Measurements from ENCODE around the gene ARHGEF17.

Gene ARHGEF17

DNA sequence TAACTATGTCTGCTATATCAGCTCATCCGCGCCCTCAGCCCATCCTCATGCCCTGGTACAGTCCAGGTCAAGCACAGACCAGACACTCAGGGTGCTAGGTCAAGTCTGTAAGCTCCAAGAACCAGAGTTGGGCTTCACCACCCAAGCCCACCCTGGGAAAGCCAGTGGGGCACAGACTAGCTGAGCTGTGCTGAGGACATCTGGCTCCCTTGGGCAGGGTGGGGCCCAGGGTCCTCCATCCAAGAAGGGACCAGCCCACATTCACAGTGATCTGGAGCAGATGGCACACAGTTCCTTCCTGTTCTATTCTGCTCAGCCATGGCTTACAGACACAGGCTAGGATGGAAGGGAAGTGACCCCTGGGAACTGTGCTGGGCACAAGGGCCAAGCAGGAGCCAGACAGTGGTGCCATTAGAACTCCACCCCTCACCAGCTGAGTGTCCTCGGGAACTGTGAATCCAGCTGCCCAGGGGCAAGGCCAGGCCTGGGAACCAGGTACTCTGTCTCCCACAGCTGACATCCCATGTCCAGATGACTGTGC, 26.8 kb upstream of the ARHGEF17 start:
- Mint-ChIP-seq H3K36me3 (no peaks in the 10 kb centered on the region), H3K27ac (no peak overlapping the region), H3K4me3 (no peak overlapping the region), H3K4me1 (peaks cover 7% of the 10 kb centered on the region), H3K9me3 (no peaks in the 10 kb centered on the region), H3K27me3 (peaks cover 41% of the 10 kb centered on the region)
- CTCF ChIA-PET = interaction anchor here (1.1 kb wide), 1 partner anchor 13 kb away, joined by 3 read pairs; no protein-coding TSS in a partner anchor
- no peak for DNase-seq

GRCh38 chr11:73281796-73282660, 26.0 kb upstream of the ARHGEF17 start:
- Mint-ChIP-seq H3K4me1 (peaks cover 7% of the 10 kb centered on the region), H3K4me3 (no peak overlapping the region), H3K36me3 (no peaks in the 10 kb centered on the region), H3K27ac (no peak overlapping the region), H3K27me3 (peaks cover 46% of the 10 kb centered on the region), H3K9me3 (no peaks in the 10 kb centered on the region)
- DNase-seq = no peak
- CTCF ChIA-PET = interaction anchor here (1.1 kb wide), 1 partner anchor 13 kb away, joined by 3 read pairs; no protein-coding TSS in a partner anchor

DNA sequence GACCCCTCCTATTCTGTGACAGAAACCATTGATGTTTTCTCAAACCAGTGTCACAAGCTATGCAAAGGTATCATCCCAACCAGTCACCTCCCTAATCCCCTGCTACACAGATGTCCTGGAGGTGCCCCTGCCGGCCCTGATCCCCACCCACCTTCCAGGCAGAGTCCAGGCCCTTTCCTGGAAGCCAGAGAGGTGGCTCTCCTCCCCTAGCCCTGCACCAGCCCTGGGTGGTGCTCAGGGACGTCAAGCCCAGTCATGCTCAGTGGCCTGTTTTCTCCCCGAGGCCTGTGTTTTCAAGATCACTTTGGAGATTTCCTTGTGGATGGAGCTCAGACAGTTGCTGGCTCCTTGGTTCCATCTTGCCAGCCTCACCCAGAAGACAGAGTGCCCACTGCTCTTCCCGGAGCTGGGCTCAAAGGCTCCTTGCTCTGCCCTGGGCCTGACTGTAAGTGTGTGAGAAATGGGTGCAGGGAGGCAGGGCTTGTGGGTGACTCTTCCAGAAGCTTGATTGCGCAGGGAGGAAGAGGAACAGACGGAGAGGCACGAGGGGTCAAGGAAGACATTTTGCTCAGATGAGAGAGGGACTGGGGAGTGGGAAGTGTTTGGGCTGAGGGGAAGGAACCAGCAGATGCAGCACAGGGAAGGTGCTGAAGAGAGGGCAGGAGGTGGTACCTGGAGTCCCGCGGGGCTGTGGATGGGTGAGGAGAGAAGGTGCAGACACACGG, 24.6 kb upstream of the ARHGEF17 start:
- H3K36me3 Mint-ChIP-seq = no peaks in the 10 kb centered on the region
- peaks cover 14% of the 10 kb centered on the region for H3K4me1 Mint-ChIP-seq
- H3K27me3 Mint-ChIP-seq = peaks cover 51% of the 10 kb centered on the region
- CTCF ChIA-PET = no interaction called here
- no peak overlapping the region for H3K4me3 Mint-ChIP-seq
- no peaks in the 10 kb centered on the region for H3K9me3 Mint-ChIP-seq
- DNase-seq = no peak
- H3K27ac Mint-ChIP-seq = no peak overlapping the region

DNA sequence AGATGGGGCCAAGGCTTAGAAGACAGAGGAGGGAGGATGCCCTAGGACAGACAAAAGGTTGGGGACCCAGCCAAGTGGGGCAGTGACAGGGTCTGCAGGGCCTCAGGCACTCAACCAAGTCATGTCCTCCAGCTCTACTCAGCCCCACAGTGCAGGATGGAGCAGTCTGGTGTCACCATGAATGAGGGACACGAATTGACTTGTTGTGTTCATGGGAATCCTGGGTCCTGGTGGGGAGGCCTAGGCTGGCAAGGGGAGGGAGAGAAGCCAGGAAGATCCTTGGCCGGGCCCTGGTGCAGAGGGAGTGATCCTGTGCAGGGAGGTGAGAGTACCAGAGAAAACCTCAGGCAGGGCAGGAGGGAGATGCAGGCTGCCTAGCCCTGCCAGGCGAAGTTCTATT, 24.0 kb upstream of the ARHGEF17 start:
- CTCF ChIA-PET = interaction anchor here (0.8 kb wide), 1 partner anchor 52 kb away, joined by 3 read pairs; no protein-coding TSS in a partner anchor
- H3K4me1 Mint-ChIP-seq = peaks cover 19% of the 10 kb centered on the region
- H3K4me3 Mint-ChIP-seq = no peak overlapping the region

GRCh38 chr11:73285721-73286120, 22.4 kb upstream of the ARHGEF17 start:
- Mint-ChIP-seq H3K9me3 (no peaks in the 10 kb centered on the region), H3K4me3 (no peak overlapping the region), H3K27me3 (peaks cover 47% of the 10 kb centered on the region), H3K27ac (peak overlapping the region; percentile 40), H3K4me1 (peaks cover 20% of the 10 kb centered on the region), H3K36me3 (no peaks in the 10 kb centered on the region)
- DNase-seq = no peak
- CTCF ChIA-PET = interaction anchor here (0.6 to 1.6 kb wide), 3 partner anchors 9 to 178 kb away, joined by 3 to 5 read pairs (median 3); no protein-coding TSS in a partner anchor

More for the DNA sequence above, 24.0 kb upstream of the ARHGEF17 start:
- Mint-ChIP-seq H3K27me3 (peaks cover 51% of the 10 kb centered on the region), H3K27ac (no peak overlapping the region), H3K36me3 (no peaks in the 10 kb centered on the region), H3K9me3 (no peaks in the 10 kb centered on the region)
- no peak for DNase-seq

DNA sequence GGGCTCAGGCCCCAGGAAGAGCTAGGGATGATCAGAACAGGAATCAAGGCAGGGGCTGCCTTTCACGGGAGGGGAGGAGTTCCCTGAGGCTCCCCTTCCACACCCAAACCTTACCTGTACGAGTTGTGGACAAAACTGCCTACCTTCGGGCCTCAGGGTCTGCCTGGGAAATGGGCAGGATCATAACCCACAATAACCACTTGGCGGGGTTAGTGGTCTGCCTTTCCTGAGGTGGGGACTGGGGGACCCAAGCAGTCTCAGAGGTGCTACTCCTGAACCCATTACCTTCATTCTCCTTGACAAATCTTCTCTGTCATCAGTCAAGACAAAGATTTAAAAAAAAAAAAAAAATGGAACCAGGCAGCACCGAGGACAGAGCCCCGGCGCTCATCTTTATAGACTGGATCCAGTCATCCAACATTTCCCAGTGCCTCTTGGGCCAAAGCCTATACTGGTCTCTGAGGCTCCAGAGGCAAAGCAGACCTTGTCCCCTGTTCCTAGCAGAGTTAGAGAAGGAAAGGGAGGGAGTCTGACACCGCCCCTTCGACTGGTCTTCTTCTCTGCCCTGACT, 21.8 kb upstream of the ARHGEF17 start:
- peaks cover 47% of the 10 kb centered on the region for H3K27me3 Mint-ChIP-seq
- H3K9me3 Mint-ChIP-seq = no peaks in the 10 kb centered on the region
- no peak overlapping the region for H3K4me3 Mint-ChIP-seq
- H3K27ac Mint-ChIP-seq = peak overlapping the region; percentile 40
- CTCF ChIA-PET = interaction anchor here (1.0 to 5.5 kb wide), 4 partner anchors 9 to 101 kb away, joined by 3 to 62 read pairs (median 23); no protein-coding TSS in a partner anchor
- H3K36me3 Mint-ChIP-seq = no peaks in the 10 kb centered on the region
- DNase-seq = no peak
- H3K4me1 Mint-ChIP-seq = peaks cover 19% of the 10 kb centered on the region

- CTCF ChIA-PET = interaction anchor here (1.1 to 5.5 kb wide), 10 partner anchors 13 to 456 kb away, joined by 3 to 62 read pairs (median 5); no protein-coding TSS in a partner anchor
- H3K4me1 Mint-ChIP-seq = peaks cover 16% of the 10 kb centered on the region
- DNase-seq = no peak
- H3K36me3 Mint-ChIP-seq = no peaks in the 10 kb centered on the region
- no peaks in the 10 kb centered on the region for H3K9me3 Mint-ChIP-seq
- no peak overlapping the region for H3K27ac Mint-ChIP-seq
- no peak overlapping the region for H3K4me3 Mint-ChIP-seq
- H3K27me3 Mint-ChIP-seq = peaks cover 51% of the 10 kb centered on the region
These were observed 20.5 kb upstream of the ARHGEF17 start for GRCh38 chr11:73287400-73288101.

- peaks cover 16% of the 10 kb centered on the region for H3K4me1 Mint-ChIP-seq
These were observed 19.7 kb upstream of the ARHGEF17 start for GRCh38 chr11:73288192-73288872.

DNA sequence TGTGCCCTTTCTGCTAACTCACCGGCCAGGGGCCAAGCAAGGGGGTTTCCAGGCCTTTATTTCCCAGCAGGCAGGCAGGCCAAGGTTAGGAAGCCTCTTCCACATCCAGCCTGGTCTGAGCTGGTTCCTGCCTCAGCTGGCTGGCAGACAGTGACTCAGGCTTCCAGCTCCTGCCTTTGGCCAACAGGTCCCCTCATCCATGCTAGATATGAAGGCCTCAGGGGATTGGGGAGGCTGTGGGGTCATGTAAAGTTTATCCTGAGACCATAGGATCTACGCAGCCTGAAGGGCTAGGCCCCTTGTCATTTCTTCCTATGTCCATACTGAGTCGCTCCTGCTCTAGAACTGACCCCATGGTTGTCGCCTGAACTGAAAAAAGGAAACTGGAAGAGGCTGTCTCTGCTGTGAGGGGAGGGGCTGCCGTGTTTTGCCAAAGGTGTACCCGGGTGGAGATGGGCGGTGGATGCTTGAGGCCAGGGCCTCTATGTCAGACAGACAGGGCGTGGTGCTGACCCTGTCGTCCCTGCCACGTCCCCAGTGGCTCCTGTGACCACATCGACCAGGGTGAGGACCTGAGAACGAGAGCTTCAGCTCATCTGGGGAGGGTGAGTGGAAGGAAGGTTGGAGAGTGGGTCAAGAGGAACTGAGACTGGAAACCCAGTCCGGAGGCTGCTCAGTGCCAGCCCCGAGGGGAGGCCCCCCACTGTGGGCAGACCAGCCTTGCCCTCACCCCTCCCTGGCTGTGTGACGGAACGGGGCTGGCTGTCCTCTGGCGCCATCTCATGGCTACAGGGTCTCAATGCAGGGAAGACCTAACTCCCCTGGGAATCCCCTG, 19.0 kb upstream of the ARHGEF17 start:
- peak; percentile 66 for DNase-seq
- peaks cover 56% of the 10 kb centered on the region for H3K27me3 Mint-ChIP-seq
- CTCF ChIA-PET = interaction anchor here (0.7 to 5.5 kb wide), 25 partner anchors 9 to 457 kb away, joined by 3 to 62 read pairs (median 4); no protein-coding TSS in a partner anchor
- H3K27ac Mint-ChIP-seq = no peak overlapping the region
- peaks cover 16% of the 10 kb centered on the region for H3K4me1 Mint-ChIP-seq
- no peak overlapping the region for H3K4me3 Mint-ChIP-seq
- no peaks in the 10 kb centered on the region for H3K36me3 Mint-ChIP-seq
- no peaks in the 10 kb centered on the region for H3K9me3 Mint-ChIP-seq

More at GRCh38 chr11:73288192-73288872, 19.7 kb upstream of the ARHGEF17 start:
- peaks cover 56% of the 10 kb centered on the region for H3K27me3 Mint-ChIP-seq
- no peak overlapping the region for H3K4me3 Mint-ChIP-seq
- CTCF ChIA-PET = interaction anchor here (0.9 to 5.5 kb wide), 16 partner anchors 8 to 457 kb away, joined by 3 to 62 read pairs (median 5); no protein-coding TSS in a partner anchor
- no peak for DNase-seq
- no peak overlapping the region for H3K27ac Mint-ChIP-seq
- H3K36me3 Mint-ChIP-seq = no peaks in the 10 kb centered on the region
- H3K9me3 Mint-ChIP-seq = no peaks in the 10 kb centered on the region

GRCh38 chr11:73290536-73290935, 17.5 kb upstream of the ARHGEF17 start:
- no peak for DNase-seq
- CTCF ChIA-PET = interaction anchor here (0.6 to 5.5 kb wide), 13 partner anchors 10 to 114 kb away, joined by 3 to 62 read pairs (median 4); no protein-coding TSS in a partner anchor
- Mint-ChIP-seq H3K9me3 (no peaks in the 10 kb centered on the region), H3K36me3 (no peaks in the 10 kb centered on the region), H3K27ac (no peak overlapping the region), H3K4me3 (no peak overlapping the region), H3K4me1 (peaks cover 16% of the 10 kb centered on the region), H3K27me3 (peaks cover 62% of the 10 kb centered on the region)

DNA sequence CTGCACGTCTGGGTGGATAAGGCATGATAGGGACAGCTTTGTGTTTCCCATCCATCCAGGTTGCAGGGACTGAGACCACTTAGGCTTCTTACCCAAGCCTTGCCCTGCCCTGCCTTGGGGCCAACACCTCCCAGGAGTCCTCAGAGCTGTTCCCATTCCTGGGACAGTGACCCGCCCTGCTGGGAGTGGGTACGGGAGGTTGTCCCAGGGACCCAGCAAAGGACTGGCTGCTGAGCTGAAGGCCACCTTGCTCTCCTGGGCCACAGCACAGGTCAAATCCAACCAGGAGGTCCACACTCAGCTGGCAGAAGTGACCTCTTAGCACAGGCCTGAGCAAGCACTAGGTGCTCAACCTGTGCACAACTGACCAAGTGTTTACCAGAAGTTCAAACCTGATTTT, 16.9 kb upstream of the ARHGEF17 start:
- Mint-ChIP-seq H3K27ac (no peak overlapping the region), H3K4me3 (no peak overlapping the region)

More for the DNA sequence above, 16.9 kb upstream of the ARHGEF17 start:
- no peak for DNase-seq
- CTCF ChIA-PET = interaction anchor here (0.9 to 5.5 kb wide), 9 partner anchors 9 to 115 kb away, joined by 3 to 62 read pairs (median 8); partner anchors contain the start of gene ARHGEF17
- H3K27me3 Mint-ChIP-seq = peaks cover 59% of the 10 kb centered on the region
- H3K9me3 Mint-ChIP-seq = no peaks in the 10 kb centered on the region
- H3K36me3 Mint-ChIP-seq = no peaks in the 10 kb centered on the region
- peaks cover 16% of the 10 kb centered on the region for H3K4me1 Mint-ChIP-seq
